Mammary epithelial cell (primary cell): ENCODE data around the gene PRTG.

Source experiments
- CTCF ChIP-seq, 2 donors: IDR thresholded peaks in 1 of 2; conservative IDR thresholded peaks in 1 of 2; 2 replicates each; pipeline ENCODE4 v1.5.1; 2011 to 2012; ENCODE audit warnings: inconsistent platforms in 2 of 2, low read length in 2 of 2, mild to moderate bottlenecking in 2 of 2, control low read depth in 1 of 2, low read depth in 1 of 2; ENCODE audit not compliant: insufficient read depth in 1 of 2; ENCODE audit errors: extremely low read depth in 1 of 2
- EZH2 ChIP-seq: IDR thresholded peaks from 2 replicates; pipeline ENCODE4 v1.6.1; 2012; ENCODE audit warnings: low read length, inconsistent platforms, borderline replicate concordance

GRCh38 chr15:55707951-55708350, 35.0 kb downstream of the PRTG start:
- TF ChIP-seq EZH2 (no peak), CTCF (conservative IDR thresholded peaks at IDR 0.05 in 1 of 2, IDR thresholded peaks at IDR 0.05 in 1 of 2; ENCODE audit: extremely low read depth in 1 of 2, insufficient read depth in 1 of 2, low read depth in 1 of 2, low read length in 2 of 2) (no peak)
